Central memory CD8-positive, alpha-beta T cell (primary cell): ENCODE results near the gene SAE1.

Source experiments
- ATAC-seq: fragments of 150-1000 bp; cut with Tn5 transposase; replicated peaks from 2 replicates; pipeline ENCODE4 v1.10.0; 2022; ENCODE audit warnings: mild to moderate bottlenecking, moderate FRiP score, moderate number of reproducible peaks; ENCODE audit not compliant: poor library complexity, severe bottlenecking; ENCODE audit errors: extremely low read depth
- DNase-seq, 2 donors: peaks; one replicate each; pipeline ENCODE4 v3.0.0; 2021; ENCODE audit warnings: low spot score in 2 of 2
- H3K27ac Mint-ChIP-seq: one replicate; pipeline ENCODE4 v1.8.0; 2022; ENCODE audit warnings: low read depth, mild to moderate bottlenecking, moderate library complexity, mixed read lengths
- H3K27me3 Mint-ChIP-seq: one replicate; pipeline ENCODE4 v1.8.0; 2022; ENCODE audit warnings: mixed read lengths
- H3K36me3 Mint-ChIP-seq: one replicate; pipeline ENCODE4 v1.8.0; 2022; ENCODE audit warnings: mild to moderate bottlenecking, moderate library complexity, mixed read lengths; ENCODE audit not compliant: insufficient read depth
- H3K4me1 Mint-ChIP-seq: one replicate; pipeline ENCODE4 v1.8.0; 2022; ENCODE audit warnings: mixed read lengths
- H3K4me3 Mint-ChIP-seq: one replicate; pipeline ENCODE4 v1.8.0; 2022; ENCODE audit warnings: mild to moderate bottlenecking, moderate library complexity, mixed read lengths
- H3K9me3 Mint-ChIP-seq: one replicate; pipeline ENCODE4 v1.8.0; 2022; ENCODE audit warnings: mixed read lengths

Gene SAE1

GRCh38 chr19:47161876-47162489, 31.3 kb downstream of the SAE1 start:
- Mint-ChIP-seq H3K4me3 (no peak overlapping the region), H3K27me3 (no peaks in the 10 kb centered on the region), H3K27ac (no peak overlapping the region), H3K9me3 (no peaks in the 10 kb centered on the region), H3K4me1 (peaks cover 27% of the 10 kb centered on the region), H3K36me3 (peaks cover 15% of the 10 kb centered on the region)
- ATAC-seq (no peak), DNase-seq (no peak)

GRCh38 chr19:47168065-47168464, 37.4 kb downstream of the SAE1 start:
- H3K4me3 Mint-ChIP-seq = no peak overlapping the region
- H3K36me3 Mint-ChIP-seq = peaks cover 30% of the 10 kb centered on the region
- H3K9me3 Mint-ChIP-seq = no peaks in the 10 kb centered on the region
- no peaks in the 10 kb centered on the region for H3K4me1 Mint-ChIP-seq
- no peaks in the 10 kb centered on the region for H3K27me3 Mint-ChIP-seq
- H3K27ac Mint-ChIP-seq = no peak overlapping the region
- ATAC-seq (no peak), DNase-seq (no peak)

- ATAC-seq = no peak
- Mint-ChIP-seq H3K36me3 (peaks cover 39% of the 10 kb centered on the region), H3K27ac (no peak overlapping the region), H3K4me1 (peaks cover 20% of the 10 kb centered on the region), H3K27me3 (no peaks in the 10 kb centered on the region), H3K4me3 (no peak overlapping the region), H3K9me3 (no peaks in the 10 kb centered on the region)
- DNase-seq = no peak
Measured at GRCh38 chr19:47172666-47173455, 42.2 kb downstream of the SAE1 start.

- Mint-ChIP-seq H3K4me3 (peak overlapping the region; percentile 64), H3K36me3 (peaks cover 27% of the 10 kb centered on the region), H3K27ac (peak overlapping the region; percentile 56), H3K9me3 (no peaks in the 10 kb centered on the region), H3K27me3 (no peaks in the 10 kb centered on the region), H3K4me1 (peaks cover 38% of the 10 kb centered on the region)
- DNase-seq = no peak
- ATAC-seq = no peak
Measured at GRCh38 chr19:47176071-47176626, 45.5 kb downstream of the SAE1 start.

GRCh38 chr19:47176627-47177090, 46.0 kb downstream of the SAE1 start:
- Mint-ChIP-seq H3K27me3 (no peaks in the 10 kb centered on the region), H3K4me1 (peaks cover 38% of the 10 kb centered on the region), H3K27ac (peak overlapping the region; percentile 56), H3K4me3 (peak overlapping the region; percentile 64), H3K36me3 (peaks cover 27% of the 10 kb centered on the region), H3K9me3 (no peaks in the 10 kb centered on the region)
- ATAC-seq (peak; percentile 96), DNase-seq (peak in 1 of 2 donors; percentile 35)

- Mint-ChIP-seq H3K27ac (no peak overlapping the region), H3K4me3 (no peak overlapping the region), H3K27me3 (no peaks in the 10 kb centered on the region), H3K36me3 (peaks cover 9% of the 10 kb centered on the region), H3K4me1 (peaks cover 46% of the 10 kb centered on the region), H3K9me3 (no peaks in the 10 kb centered on the region)
- DNase-seq = no peak
- ATAC-seq = no peak
Measured at GRCh38 chr19:47179653-47180310, 49.1 kb downstream of the SAE1 start.

- Mint-ChIP-seq H3K4me1 (peaks cover 44% of the 10 kb centered on the region), H3K27ac (no peak overlapping the region), H3K36me3 (peaks cover 10% of the 10 kb centered on the region), H3K9me3 (no peaks in the 10 kb centered on the region), H3K27me3 (no peaks in the 10 kb centered on the region), H3K4me3 (no peak overlapping the region)
- no peak for DNase-seq
- no peak for ATAC-seq
Measured at GRCh38 chr19:47183601-47184000, 53.0 kb downstream of the SAE1 start.

- H3K27ac Mint-ChIP-seq = peak overlapping the region; percentile 92
- DNase-seq (peak; percentile 68 to 87), ATAC-seq (peak; percentile 97)
- peaks cover 44% of the 10 kb centered on the region for H3K4me1 Mint-ChIP-seq
- H3K4me3 Mint-ChIP-seq = peak overlapping the region; percentile 70
- H3K9me3 Mint-ChIP-seq = no peaks in the 10 kb centered on the region
- H3K27me3 Mint-ChIP-seq = no peaks in the 10 kb centered on the region
- peaks cover 11% of the 10 kb centered on the region for H3K36me3 Mint-ChIP-seq
Measured at GRCh38 chr19:47186446-47187334, 56.1 kb downstream of the SAE1 start.

- DNase-seq = no peak
- Mint-ChIP-seq H3K4me1 (peaks cover 39% of the 10 kb centered on the region), H3K9me3 (no peaks in the 10 kb centered on the region), H3K27ac (peak overlapping the region; percentile 92), H3K4me3 (peak overlapping the region; percentile 70), H3K36me3 (peaks cover 11% of the 10 kb centered on the region), H3K27me3 (no peaks in the 10 kb centered on the region)
- no peak for ATAC-seq
Measured at GRCh38 chr19:47187335-47187655, 56.7 kb downstream of the SAE1 start.

GRCh38 chr19:47187797-47188196, 57.2 kb downstream of the SAE1 start:
- H3K36me3 Mint-ChIP-seq = peaks cover 11% of the 10 kb centered on the region
- H3K27me3 Mint-ChIP-seq = no peaks in the 10 kb centered on the region
- H3K4me1 Mint-ChIP-seq = peaks cover 36% of the 10 kb centered on the region
- no peak for DNase-seq
- H3K27ac Mint-ChIP-seq = peak overlapping the region; percentile 70
- no peak overlapping the region for H3K4me3 Mint-ChIP-seq
- no peak for ATAC-seq
- H3K9me3 Mint-ChIP-seq = no peaks in the 10 kb centered on the region

GRCh38 chr19:47188507-47189033, 57.9 kb downstream of the SAE1 start:
- H3K27ac Mint-ChIP-seq = peak overlapping the region; percentile 70
- H3K9me3 Mint-ChIP-seq = no peaks in the 10 kb centered on the region
- H3K4me3 Mint-ChIP-seq = no peak overlapping the region

More at GRCh38 chr19:47188507-47189033, 57.9 kb downstream of the SAE1 start:
- ATAC-seq = no peak
- peaks cover 36% of the 10 kb centered on the region for H3K4me1 Mint-ChIP-seq
- no peak for DNase-seq
- H3K36me3 Mint-ChIP-seq = peaks cover 11% of the 10 kb centered on the region
- H3K27me3 Mint-ChIP-seq = no peaks in the 10 kb centered on the region
